GM06990 (cell line): ENCODE measurements around the gene PELO.

ENCODE experiments used
- DNase-seq: peaks from one replicate; pipeline ENCODE4 v3.0.0-alpha.2; 2011; ENCODE audit not compliant: insufficient read length; ENCODE audit errors: extremely low read depth
- H3K27me3 ChIP-seq: replicated peaks from 2 replicates; pipeline ENCODE4 v1.6.0; 2011; ENCODE audit warnings: low read length; ENCODE audit not compliant: control insufficient read depth, insufficient read depth
- H3K36me3 ChIP-seq: 2 replicates; pipeline ENCODE4 v1.5.1; 2011; ENCODE audit warnings: low read length; ENCODE audit not compliant: control insufficient read depth, insufficient read depth
- H3K4me3 ChIP-seq: replicated peaks from 2 replicates; pipeline ENCODE4 v1.5.1; 2011; ENCODE audit warnings: low read depth, mild to moderate bottlenecking, control low read depth, low read length
- TF ChIP-seq, protein P1 (sequence below): IDR thresholded peaks from 2 replicates; pipeline ENCODE4 v1.5.1; 2011; ENCODE audit warnings: low read length, control low read depth, mild to moderate bottlenecking, inconsistent platforms; ENCODE audit not compliant: insufficient read depth, poor library complexity, severe bottlenecking

The PELO gene

DNA sequence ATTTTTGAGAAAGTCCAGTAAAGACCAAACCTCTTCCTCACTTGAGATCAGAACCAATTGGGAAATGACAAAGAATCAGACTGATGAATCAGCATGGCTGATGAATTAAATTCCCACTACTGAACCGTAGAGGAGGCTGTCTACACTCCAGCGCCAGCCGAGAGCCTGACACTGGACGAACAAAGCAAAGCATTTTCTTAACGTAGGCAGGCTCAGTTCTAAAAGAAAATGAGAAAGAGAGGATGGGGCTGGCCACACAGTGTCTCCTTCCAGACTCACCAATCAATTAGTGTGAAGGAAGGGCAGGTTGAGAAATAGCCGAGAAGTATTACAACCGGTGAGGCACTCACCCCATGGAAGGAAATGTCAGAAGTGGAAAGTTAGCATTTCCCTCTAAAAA, 49.4 kb downstream of the PELO start:
- DNase-seq: no peak
- Histone ChIP-seq H3K4me3 (no peak overlapping the region), H3K27me3 (no peaks in the 10 kb centered on the region), H3K36me3 (no peaks in the 10 kb centered on the region)
- TF ChIP-seq, protein P1, sequence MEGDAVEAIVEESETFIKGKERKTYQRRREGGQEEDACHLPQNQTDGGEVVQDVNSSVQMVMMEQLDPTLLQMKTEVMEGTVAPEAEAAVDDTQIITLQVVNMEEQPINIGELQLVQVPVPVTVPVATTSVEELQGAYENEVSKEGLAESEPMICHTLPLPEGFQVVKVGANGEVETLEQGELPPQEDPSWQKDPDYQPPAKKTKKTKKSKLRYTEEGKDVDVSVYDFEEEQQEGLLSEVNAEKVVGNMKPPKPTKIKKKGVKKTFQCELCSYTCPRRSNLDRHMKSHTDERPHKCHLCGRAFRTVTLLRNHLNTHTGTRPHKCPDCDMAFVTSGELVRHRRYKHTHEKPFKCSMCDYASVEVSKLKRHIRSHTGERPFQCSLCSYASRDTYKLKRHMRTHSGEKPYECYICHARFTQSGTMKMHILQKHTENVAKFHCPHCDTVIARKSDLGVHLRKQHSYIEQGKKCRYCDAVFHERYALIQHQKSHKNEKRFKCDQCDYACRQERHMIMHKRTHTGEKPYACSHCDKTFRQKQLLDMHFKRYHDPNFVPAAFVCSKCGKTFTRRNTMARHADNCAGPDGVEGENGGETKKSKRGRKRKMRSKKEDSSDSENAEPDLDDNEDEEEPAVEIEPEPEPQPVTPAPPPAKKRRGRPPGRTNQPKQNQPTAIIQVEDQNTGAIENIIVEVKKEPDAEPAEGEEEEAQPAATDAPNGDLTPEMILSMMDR: no peak
